Neural progenitor cell (in vitro differentiated cells): ENCODE data around the gene STX11. TPM values are rescaled to one million over a fixed set of nuclear protein-coding genes. Genes with fewer than 3 reads are reported as not detected.

ENCODE experiments used
- DNase-seq: peaks from one replicate; pipeline ENCODE4 v3.0.0-alpha.2; 2016; ENCODE audit warnings: low spot score
- H2AFZ ChIP-seq: fragments of 200-600 bp; sonication (generic); replicated peaks from 2 replicates; pipeline ENCODE4 v1.6.1; 2016; ENCODE audit warnings: antibody characterized with exemption
- H3F3A ChIP-seq: fragments of 200-600 bp; sonication (generic); 2 replicates; pipeline ENCODE4 v1.6.1; 2016; ENCODE audit warnings: antibody characterized with exemption, low read depth
- H3K27ac ChIP-seq: fragments of 200-600 bp; sonication (generic); 2 replicates; pipeline ENCODE4 v1.5.1; 2016; ENCODE audit warnings: mild to moderate bottlenecking
- H3K27me3 ChIP-seq: fragments of 200-600 bp; sonication (generic); 2 replicates; pipeline ENCODE4 v1.6.1; 2016; ENCODE audit warnings: mild to moderate bottlenecking, moderate library complexity
- H3K36me3 ChIP-seq: fragments of 200-600 bp; sonication (generic); 2 replicates; pipeline ENCODE4 v1.5.1; 2016
- H3K4me1 ChIP-seq: fragments of 200-600 bp; sonication (generic); 2 replicates; pipeline ENCODE4 v1.6.1; 2016; ENCODE audit warnings: mixed run types
- H3K4me2 ChIP-seq: fragments of 200-600 bp; sonication (generic); 2 replicates; pipeline ENCODE4 v1.6.1; 2016
- H3K4me3 ChIP-seq: fragments of 200-600 bp; sonication (generic); 2 replicates; pipeline ENCODE4 v1.5.1; 2016
- H3K79me2 ChIP-seq: fragments of 200-600 bp; sonication (generic); 2 replicates; pipeline ENCODE4 v1.6.1; 2016; ENCODE audit warnings: low read depth
- H3K9ac ChIP-seq: fragments of 200-600 bp; sonication (generic); 2 replicates; pipeline ENCODE4 v1.6.1; 2016
- H3K9me3 ChIP-seq: fragments of 200-600 bp; sonication (generic); 2 replicates; pipeline ENCODE4 v1.5.1; 2016; ENCODE audit warnings: low read depth
- H4K20me1 ChIP-seq: fragments of 200-600 bp; sonication (generic); 2 replicates; pipeline ENCODE4 v1.6.1; 2016; ENCODE audit warnings: low read depth
- H3K27ac Mint-ChIP-seq: 3 replicates; pipeline ENCODE4 v1.8.0; 2021; ENCODE audit warnings: mixed read lengths
- H3K27me3 Mint-ChIP-seq: 2 replicates; pipeline ENCODE4 v1.8.0; 2022; ENCODE audit warnings: low read depth, mild to moderate bottlenecking, inconsistent platforms, moderate library complexity, mixed read lengths; ENCODE audit not compliant: insufficient read depth
- H3K36me3 Mint-ChIP-seq: 3 replicates; pipeline ENCODE4 v1.8.0; 2021; ENCODE audit warnings: mixed read lengths
- H3K4me1 Mint-ChIP-seq: 3 replicates; pipeline ENCODE4 v1.8.0; 2021; ENCODE audit warnings: mixed read lengths
- H3K4me3 Mint-ChIP-seq: 3 replicates; pipeline ENCODE4 v1.8.0; 2021; ENCODE audit warnings: mild to moderate bottlenecking, moderate library complexity, mixed read lengths
- H3K9me3 Mint-ChIP-seq: 3 replicates; pipeline ENCODE4 v1.8.0; 2020; ENCODE audit warnings: mixed read lengths
- CTCF ChIP-seq: fragments of 200-600 bp; sonication (generic); IDR thresholded peaks from 2 replicates; pipeline ENCODE4 v1.5.1; 2017; ENCODE audit warnings: antibody characterized with exemption, mild to moderate bottlenecking
- EZH2 ChIP-seq: fragments of 200-600 bp; sonication (generic); IDR thresholded peaks from 2 replicates; pipeline ENCODE4 v1.6.1; 2017; ENCODE audit warnings: antibody characterized with exemption, mild to moderate bottlenecking, moderate library complexity
- EZH2phosphoT487 ChIP-seq: fragments of 200-600 bp; sonication (generic); IDR thresholded peaks from 2 replicates; pipeline ENCODE4 v1.6.1; 2017; ENCODE audit warnings: antibody characterized with exemption
- total RNA-seq: library from RNA; depleted of rRNA; stranded (reverse); fragments of >200 nt; gene quantifications from 2 replicates; pipeline ENCODE4 v1.2.3, GENCODE V29; 2015; ENCODE audit warnings: low replicate concordance

STX11 gene
- total RNA-seq, 1 donor from 2014 or later = not detected

GRCh38 chr6:144158133-144158532 lies 7.8 kb downstream of the STX11 start:
- Histone ChIP-seq H3K9me3 (no peaks in the 10 kb centered on the region), H3F3A (peaks cover 5% of the 10 kb centered on the region), H4K20me1 (no peaks in the 10 kb centered on the region), H3K4me2 (no peak overlapping the region), H3K27me3 (peaks cover 4% of the 10 kb centered on the region), H2AFZ (no peak overlapping the region), H3K9ac (no peak overlapping the region), H3K4me1 (peaks cover 13% of the 10 kb centered on the region), H3K4me3 (no peak overlapping the region), H3K27ac (no peak overlapping the region), H3K36me3 (no peaks in the 10 kb centered on the region), H3K79me2 (no peaks in the 10 kb centered on the region)
- H3K9me3 Mint-ChIP-seq = no peaks in the 10 kb centered on the region
- H3K27me3 Mint-ChIP-seq = peaks cover 7% of the 10 kb centered on the region
- H3K4me1 Mint-ChIP-seq = peaks cover 23% of the 10 kb centered on the region
- no peak for TF ChIP-seq EZH2
- no peak for TF ChIP-seq CTCF
- TF ChIP-seq EZH2phosphoT487 = no peak
- no peak overlapping the region for H3K4me3 Mint-ChIP-seq
- no peak for DNase-seq
- no peak overlapping the region for H3K27ac Mint-ChIP-seq
- H3K36me3 Mint-ChIP-seq = no peaks in the 10 kb centered on the region

- H3K27me3 ChIP-seq = no peaks in the 10 kb centered on the region
Observed at GRCh38 chr6:144159223-144159622, 8.9 kb downstream of the STX11 start.

GRCh38 chr6:144159742-144160141 lies 9.4 kb downstream of the STX11 start:
- Mint-ChIP-seq H3K4me1 (peaks cover 23% of the 10 kb centered on the region), H3K27me3 (peaks cover 4% of the 10 kb centered on the region), H3K9me3 (no peaks in the 10 kb centered on the region), H3K27ac (no peak overlapping the region), H3K4me3 (no peak overlapping the region), H3K36me3 (no peaks in the 10 kb centered on the region)
- no peak overlapping the region for H3K4me2 ChIP-seq
- no peak for DNase-seq
- H2AFZ ChIP-seq = no peak overlapping the region
- TF ChIP-seq CTCF = no peak
- TF ChIP-seq EZH2phosphoT487 = no peak
- no peak overlapping the region for H3K4me3 ChIP-seq
- H4K20me1 ChIP-seq = no peaks in the 10 kb centered on the region
- H3K79me2 ChIP-seq = no peaks in the 10 kb centered on the region
- no peak overlapping the region for H3K9ac ChIP-seq
- no peaks in the 10 kb centered on the region for H3K9me3 ChIP-seq
- no peak overlapping the region for H3K27ac ChIP-seq
- no peaks in the 10 kb centered on the region for H3K36me3 ChIP-seq
- H3K27me3 ChIP-seq = no peaks in the 10 kb centered on the region
- H3F3A ChIP-seq = peaks cover 5% of the 10 kb centered on the region
- peaks cover 13% of the 10 kb centered on the region for H3K4me1 ChIP-seq

More at GRCh38 chr6:144159223-144159622, 8.9 kb downstream of the STX11 start:
- H3K27me3 Mint-ChIP-seq = peaks cover 4% of the 10 kb centered on the region
- DNase-seq = no peak
- Histone ChIP-seq H3K79me2 (no peaks in the 10 kb centered on the region), H3K9me3 (no peaks in the 10 kb centered on the region), H3K9ac (no peak overlapping the region), H3K27ac (no peak overlapping the region), H4K20me1 (no peaks in the 10 kb centered on the region), H3F3A (peaks cover 5% of the 10 kb centered on the region), H3K36me3 (no peaks in the 10 kb centered on the region), H2AFZ (no peak overlapping the region), H3K4me1 (peaks cover 13% of the 10 kb centered on the region), H3K4me3 (no peak overlapping the region), H3K4me2 (no peak overlapping the region)
- H3K27ac Mint-ChIP-seq = no peak overlapping the region
- TF ChIP-seq EZH2phosphoT487 (no peak), EZH2 (no peak), CTCF (no peak)
- H3K9me3 Mint-ChIP-seq = no peaks in the 10 kb centered on the region
- no peak overlapping the region for H3K4me3 Mint-ChIP-seq
- peaks cover 23% of the 10 kb centered on the region for H3K4me1 Mint-ChIP-seq
- H3K36me3 Mint-ChIP-seq = no peaks in the 10 kb centered on the region
